ENCODE results near the gene IHH. TPM values are rescaled to one million over a fixed set of nuclear protein-coding genes. Genes with fewer than 3 reads are reported as not detected.

Gene IHH
- total RNA-seq, 4 donors from 2014 or later = not detected

GRCh38 chr2:219062081-219062480 is 1.4 kb upstream of the IHH start:
- no peak overlapping the region for H3K4me3 ChIP-seq
- WGBS = 71% methylated on average over 6 of the region's 6 CpGs
- H3K4me1 ChIP-seq = peaks cover 38 to 44% (median 43%) of the 10 kb centered on the region in 4 donors
- no peaks in the 10 kb centered on the region for H3K9me3 ChIP-seq
- peaks cover 10 to 74% (median 46%) of the 10 kb centered on the region in 4 donors for H3K27me3 ChIP-seq
- TF ChIP-seq POLR2AphosphoS5 (IDR thresholded peaks at IDR 0.05) (no peak), EP300 (IDR thresholded peaks at IDR 0.05) (no peak), CTCF (IDR thresholded peaks at IDR 0.05) (no peak), POLR2A (IDR thresholded peaks at IDR 0.05; ENCODE audit: low read depth) (no peak)
- no peaks in the 10 kb centered on the region for H3K36me3 ChIP-seq
- intact Hi-C loops (cut with DNase I) = loop anchor here (5.0 kb wide), 1 partner anchor 60 kb away; no protein-coding TSS in a partner anchor
- H3K27ac ChIP-seq (replicated peaks in 1 of 4) = no peak overlapping the region
- no peak for DNase-seq (ENCODE audit: extremely low spot score)

GRCh38 chr2:219059725-219060682 is 717 bp downstream of the IHH start:
- Histone ChIP-seq H3K36me3 (no peaks in the 10 kb centered on the region), H3K9me3 (no peaks in the 10 kb centered on the region), H3K27me3 (peaks cover 10 to 95% (median 54%) of the 10 kb centered on the region in 4 donors), H3K27ac (replicated peaks in 1 of 4) (no peak overlapping the region), H3K4me1 (peaks cover 38 to 45% (median 43%) of the 10 kb centered on the region in 4 donors), H3K4me3 (peak overlapping the region in 3 of 4 donors; percentile 33 to 42 (median 38))
- TF ChIP-seq EP300 (IDR thresholded peaks at IDR 0.05) (no peak), CTCF (IDR thresholded peaks at IDR 0.05) (no peak), POLR2A (IDR thresholded peaks at IDR 0.05; ENCODE audit: low read depth) (no peak), POLR2AphosphoS5 (IDR thresholded peaks at IDR 0.05) (no peak)
- no peak for DNase-seq (ENCODE audit: extremely low spot score)
- 4% methylated on average over 9 of the region's 81 CpGs for WGBS
- intact Hi-C loops (cut with DNase I) = loop anchor here (2.0 to 10.0 kb wide), 3 partner anchors 62 to 245 kb away; partner anchors contain the start of gene PTPRN

GRCh38 chr2:219059375-219059724 is 1.4 kb downstream of the IHH start:
- intact Hi-C loops (cut with DNase I) = loop anchor here (2.0 to 10.0 kb wide), 2 partner anchors 95 to 245 kb away; partner anchors contain the start of gene PTPRN
- no peak for DNase-seq (ENCODE audit: extremely low spot score)
- Histone ChIP-seq H3K27me3 (peaks cover 10 to 99% (median 56%) of the 10 kb centered on the region in 4 donors), H3K4me1 (peaks cover 38 to 45% (median 43%) of the 10 kb centered on the region in 4 donors), H3K4me3 (peak overlapping the region in 3 of 4 donors; percentile 14 to 42 (median 33)), H3K36me3 (no peaks in the 10 kb centered on the region), H3K9me3 (no peaks in the 10 kb centered on the region), H3K27ac (replicated peaks in 1 of 4) (no peak overlapping the region)
- 10% methylated on average over 16 of the region's 17 CpGs for WGBS
- TF ChIP-seq POLR2A (IDR thresholded peaks at IDR 0.05; ENCODE audit: low read depth) (no peak), CTCF (IDR thresholded peaks at IDR 0.05) (no peak), POLR2AphosphoS5 (IDR thresholded peaks at IDR 0.05) (no peak), EP300 (IDR thresholded peaks at IDR 0.05) (no peak)

- peaks cover 38 to 45% (median 43%) of the 10 kb centered on the region in 4 donors for H3K4me1 ChIP-seq
- 33% methylated on average over 12 of the region's 42 CpGs for WGBS
- H3K36me3 ChIP-seq = no peaks in the 10 kb centered on the region
- DNase-seq (ENCODE audit: extremely low spot score) = no peak
- intact Hi-C loops (cut with DNase I) = loop anchor here (2.0 to 10.0 kb wide), 2 partner anchors 96 to 246 kb away; partner anchors contain the start of gene PTPRN
- peaks cover 10 to 100% (median 55%) of the 10 kb centered on the region in 4 donors for H3K27me3 ChIP-seq
- H3K4me3 ChIP-seq = peak overlapping the region in 2 of 4 donors; percentile 2 to 26
- H3K27ac ChIP-seq (replicated peaks in 1 of 4) = no peak overlapping the region
- TF ChIP-seq CTCF (IDR thresholded peaks at IDR 0.05) = no peak
- TF ChIP-seq POLR2AphosphoS5 (IDR thresholded peaks at IDR 0.05) = no peak
- no peak for TF ChIP-seq POLR2A (IDR thresholded peaks at IDR 0.05; ENCODE audit: low read depth)
- no peak for TF ChIP-seq EP300 (IDR thresholded peaks at IDR 0.05)
- H3K9me3 ChIP-seq = no peaks in the 10 kb centered on the region
Observed at GRCh38 chr2:219058541-219059374, 2.0 kb downstream of the IHH start.

Measured in esophagus muscularis mucosa (tissue), 4 donors.